ENCODE data around the gene DST. TPM values are rescaled to one million over a fixed set of nuclear protein-coding genes. Genes with fewer than 3 reads are reported as not detected.

Gene DST
- total RNA-seq, 2 donors from 2014 or later: 6.0 to 10.1 TPM

DNA sequence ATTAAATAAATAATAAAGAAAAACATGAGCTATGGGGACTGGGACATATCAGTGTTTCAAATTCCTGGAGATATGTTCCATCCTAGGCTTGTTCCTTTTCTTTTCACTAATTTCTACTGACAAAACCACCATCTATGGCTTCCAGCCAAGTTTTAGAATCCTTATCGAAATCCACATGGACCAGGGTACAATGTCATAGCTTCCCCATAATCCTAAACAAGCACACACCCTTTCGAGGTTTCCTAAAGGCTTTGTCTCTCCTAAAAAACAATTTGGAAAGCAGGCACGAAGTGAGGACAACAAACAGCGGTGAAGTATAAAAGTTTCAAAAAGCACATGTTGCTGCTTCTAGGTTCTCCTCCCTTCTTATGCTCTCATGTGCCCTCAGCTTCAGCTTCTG, 13.3 kb upstream of the DST start:
- Mint-ChIP-seq H3K4me1 (ENCODE audit: low read depth in 2 of 2) (no peaks in the 10 kb centered on the region), H3K27ac (no peak overlapping the region), H3K36me3 (no peaks in the 10 kb centered on the region), H3K27me3 (no peaks in the 10 kb centered on the region), H3K4me3 (no peak overlapping the region), H3K9me3 (no peaks in the 10 kb centered on the region)
- ATAC-seq: no peak
- DNase-seq (ENCODE audit: low spot score): no peak

- no peak overlapping the region for H3K4me3 Mint-ChIP-seq
- no peaks in the 10 kb centered on the region for H3K9me3 Mint-ChIP-seq
- H3K27me3 Mint-ChIP-seq: no peaks in the 10 kb centered on the region
- H3K36me3 Mint-ChIP-seq: no peaks in the 10 kb centered on the region
- ATAC-seq (no peak), DNase-seq (ENCODE audit: low spot score) (no peak)
- H3K27ac Mint-ChIP-seq: no peak overlapping the region
- H3K4me1 Mint-ChIP-seq (ENCODE audit: low read depth in 2 of 2): no peaks in the 10 kb centered on the region
Measured at GRCh38 chr6:56655249-56655648, 12.6 kb upstream of the DST start.

DNA sequence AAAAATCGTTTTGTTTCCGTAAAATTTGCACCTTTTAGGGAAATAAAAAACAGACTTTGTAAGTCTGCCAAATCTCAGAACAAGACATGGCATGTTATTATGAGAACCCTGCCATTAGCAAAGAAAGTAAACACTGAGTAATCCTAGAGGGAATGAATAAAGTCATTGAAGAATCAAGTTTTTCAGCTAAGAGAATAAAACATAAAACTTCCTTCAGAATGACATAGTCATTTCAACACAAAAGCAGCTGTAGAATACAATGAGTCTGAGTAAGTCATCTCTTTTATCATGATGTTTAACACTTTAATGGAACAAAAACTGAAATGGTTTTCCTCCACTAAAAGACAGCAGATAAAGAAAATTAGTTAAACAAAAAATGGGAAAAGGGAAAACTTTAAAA, 10.3 kb upstream of the DST start:
- no peaks in the 10 kb centered on the region for H3K9me3 Mint-ChIP-seq
- no peak for ATAC-seq
- H3K4me1 Mint-ChIP-seq (ENCODE audit: low read depth in 2 of 2): no peaks in the 10 kb centered on the region
- H3K36me3 Mint-ChIP-seq: no peaks in the 10 kb centered on the region
- peaks cover 0 to 6% of the 10 kb centered on the region in 2 donors for H3K27me3 Mint-ChIP-seq
- no peak overlapping the region for H3K27ac Mint-ChIP-seq
- DNase-seq (ENCODE audit: low spot score): no peak
- H3K4me3 Mint-ChIP-seq: no peak overlapping the region

- no peak for ATAC-seq
- no peaks in the 10 kb centered on the region for H3K4me1 Mint-ChIP-seq (ENCODE audit: low read depth in 2 of 2)
- H3K36me3 Mint-ChIP-seq: no peaks in the 10 kb centered on the region
- H3K27me3 Mint-ChIP-seq: peaks cover 0 to 6% of the 10 kb centered on the region in 2 donors
- no peak overlapping the region for H3K27ac Mint-ChIP-seq
- H3K9me3 Mint-ChIP-seq: no peaks in the 10 kb centered on the region
- no peak overlapping the region for H3K4me3 Mint-ChIP-seq
- DNase-seq (ENCODE audit: low spot score): no peak
Measured at GRCh38 chr6:56652231-56652630, 9.5 kb upstream of the DST start.

DNA sequence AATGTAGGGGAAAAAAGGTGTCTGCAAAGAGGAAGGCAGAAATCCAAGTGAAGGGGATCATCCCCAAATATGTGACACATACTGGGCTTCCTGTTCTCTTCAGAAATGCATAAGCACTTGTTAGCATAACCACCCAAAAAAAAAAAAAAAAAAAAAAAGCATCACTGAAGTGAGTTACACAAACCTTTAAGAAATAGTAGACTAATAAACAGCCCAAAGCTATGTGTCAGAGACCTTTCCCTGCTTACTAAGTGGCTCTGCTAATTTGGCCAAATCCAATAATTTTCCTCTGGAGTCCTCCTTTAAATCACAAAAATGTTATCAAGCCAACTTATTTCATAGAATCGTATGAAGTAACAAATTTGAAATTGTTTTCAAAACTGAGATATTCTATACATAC, 7.5 kb upstream of the DST start:
- H3K36me3 Mint-ChIP-seq: no peaks in the 10 kb centered on the region
- DNase-seq (ENCODE audit: low spot score) (no peak), ATAC-seq (no peak)
- H3K4me1 Mint-ChIP-seq (ENCODE audit: low read depth in 2 of 2): no peaks in the 10 kb centered on the region
- no peaks in the 10 kb centered on the region for H3K9me3 Mint-ChIP-seq
- H3K27me3 Mint-ChIP-seq: peaks cover 0 to 6% of the 10 kb centered on the region in 2 donors
- no peak overlapping the region for H3K27ac Mint-ChIP-seq
- no peak overlapping the region for H3K4me3 Mint-ChIP-seq

GRCh38 chr6:56649782-56650181, 7.1 kb upstream of the DST start:
- DNase-seq (ENCODE audit: low spot score) (no peak), ATAC-seq (no peak)
- H3K4me1 Mint-ChIP-seq (ENCODE audit: low read depth in 2 of 2): no peaks in the 10 kb centered on the region
- H3K36me3 Mint-ChIP-seq: no peaks in the 10 kb centered on the region
- peaks cover 0 to 6% of the 10 kb centered on the region in 2 donors for H3K27me3 Mint-ChIP-seq
- H3K4me3 Mint-ChIP-seq: no peak overlapping the region
- no peak overlapping the region for H3K27ac Mint-ChIP-seq
- no peaks in the 10 kb centered on the region for H3K9me3 Mint-ChIP-seq

- H3K27ac Mint-ChIP-seq: no peak overlapping the region
- peaks cover 0 to 6% of the 10 kb centered on the region in 2 donors for H3K27me3 Mint-ChIP-seq
- H3K4me1 Mint-ChIP-seq (ENCODE audit: low read depth in 2 of 2): no peaks in the 10 kb centered on the region
- no peak overlapping the region for H3K4me3 Mint-ChIP-seq
- H3K9me3 Mint-ChIP-seq: no peaks in the 10 kb centered on the region
- no peaks in the 10 kb centered on the region for H3K36me3 Mint-ChIP-seq
- ATAC-seq (no peak), DNase-seq (ENCODE audit: low spot score) (no peak)
Measured at GRCh38 chr6:56649053-56649769, 6.5 kb upstream of the DST start.

GRCh38 chr6:56647172-56647762, 4.6 kb upstream of the DST start:
- Mint-ChIP-seq H3K27ac (no peak overlapping the region), H3K36me3 (no peaks in the 10 kb centered on the region), H3K27me3 (peaks cover 0 to 6% of the 10 kb centered on the region in 2 donors), H3K4me1 (ENCODE audit: low read depth in 2 of 2) (no peaks in the 10 kb centered on the region), H3K9me3 (no peaks in the 10 kb centered on the region), H3K4me3 (no peak overlapping the region)
- no peak for ATAC-seq
- no peak for DNase-seq (ENCODE audit: low spot score)

DNA sequence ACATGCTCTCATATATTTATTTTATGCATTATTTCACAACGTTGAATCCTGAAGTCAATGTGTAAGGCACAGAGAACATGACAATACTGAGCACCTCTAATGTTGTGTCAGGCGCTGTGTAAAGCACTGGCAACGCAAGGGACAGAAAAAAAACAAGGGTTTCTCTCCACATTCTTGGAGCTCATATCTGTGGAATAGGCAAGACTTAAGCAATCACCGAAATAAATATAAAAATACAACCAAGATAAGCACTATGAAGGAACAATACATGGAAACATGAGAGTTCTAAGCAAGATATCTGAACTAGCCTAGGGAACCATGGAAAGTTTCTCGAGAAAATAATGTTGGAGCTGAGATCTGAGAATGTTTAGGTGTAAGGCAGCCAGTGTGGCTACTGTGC, 1.7 kb upstream of the DST start:
- Mint-ChIP-seq H3K9me3 (no peaks in the 10 kb centered on the region), H3K36me3 (no peaks in the 10 kb centered on the region), H3K4me3 (no peak overlapping the region), H3K27me3 (peaks cover 0 to 2% of the 10 kb centered on the region in 2 donors), H3K27ac (no peak overlapping the region), H3K4me1 (ENCODE audit: low read depth in 2 of 2) (no peaks in the 10 kb centered on the region)
- no peak for ATAC-seq
- DNase-seq (ENCODE audit: low spot score): no peak

GRCh38 chr6:56643379-56644089, 845 bp upstream of the DST start:
- Mint-ChIP-seq H3K36me3 (no peaks in the 10 kb centered on the region), H3K27me3 (peaks cover 0 to 3% of the 10 kb centered on the region in 2 donors)

GRCh38 chr6:56640374-56640773, 2.3 kb downstream of the DST start:
- no peak overlapping the region for H3K27ac Mint-ChIP-seq
- no peak for ATAC-seq
- no peak for DNase-seq (ENCODE audit: low spot score)
- H3K4me3 Mint-ChIP-seq: no peak overlapping the region
- H3K27me3 Mint-ChIP-seq: peaks cover 0 to 7% of the 10 kb centered on the region in 2 donors
- H3K9me3 Mint-ChIP-seq: no peaks in the 10 kb centered on the region
- no peaks in the 10 kb centered on the region for H3K36me3 Mint-ChIP-seq
- no peaks in the 10 kb centered on the region for H3K4me1 Mint-ChIP-seq (ENCODE audit: low read depth in 2 of 2)

More at GRCh38 chr6:56643379-56644089, 845 bp upstream of the DST start:
- H3K27ac Mint-ChIP-seq: no peak overlapping the region
- no peaks in the 10 kb centered on the region for H3K9me3 Mint-ChIP-seq
- H3K4me1 Mint-ChIP-seq (ENCODE audit: low read depth in 2 of 2): no peaks in the 10 kb centered on the region
- DNase-seq (ENCODE audit: low spot score): no peak
- no peak overlapping the region for H3K4me3 Mint-ChIP-seq
- no peak for ATAC-seq

GRCh38 chr6:56638760-56639159, 3.9 kb downstream of the DST start:
- Mint-ChIP-seq H3K27me3 (peaks cover 0 to 7% of the 10 kb centered on the region in 2 donors), H3K4me1 (ENCODE audit: low read depth in 2 of 2) (no peaks in the 10 kb centered on the region), H3K4me3 (no peak overlapping the region), H3K9me3 (no peaks in the 10 kb centered on the region), H3K27ac (no peak overlapping the region), H3K36me3 (no peaks in the 10 kb centered on the region)
- DNase-seq (ENCODE audit: low spot score): no peak
- ATAC-seq: no peak

- no peaks in the 10 kb centered on the region for H3K4me1 Mint-ChIP-seq (ENCODE audit: low read depth in 2 of 2)
- no peak for DNase-seq (ENCODE audit: low spot score)
- H3K4me3 Mint-ChIP-seq: no peak overlapping the region
- ATAC-seq: no peak
- H3K9me3 Mint-ChIP-seq: no peaks in the 10 kb centered on the region
- no peak overlapping the region for H3K27ac Mint-ChIP-seq
- H3K27me3 Mint-ChIP-seq: peaks cover 0 to 7% of the 10 kb centered on the region in 2 donors
- H3K36me3 Mint-ChIP-seq: no peaks in the 10 kb centered on the region
Measured at GRCh38 chr6:56637640-56638039, 5.0 kb downstream of the DST start.

DNA sequence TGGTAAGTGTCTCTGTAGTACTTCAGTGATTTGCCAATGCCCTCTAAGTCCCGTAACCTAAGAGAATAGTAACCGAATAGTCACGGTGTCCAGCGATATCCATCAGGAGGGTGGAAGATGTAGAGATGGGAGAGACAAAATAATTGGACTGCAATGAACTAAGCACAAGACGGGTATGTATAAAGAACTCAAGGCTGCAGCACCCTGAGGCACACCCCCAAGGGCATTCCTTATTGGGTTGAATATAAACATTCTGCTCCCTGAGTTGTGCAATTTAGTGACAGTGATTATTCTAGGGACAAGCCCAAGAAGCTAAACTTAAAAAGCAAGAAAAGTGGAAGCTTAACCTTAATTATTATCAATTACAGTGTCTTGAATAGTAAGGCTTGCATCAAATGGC, 14.6 kb downstream of the DST start:
- H3K27me3 Mint-ChIP-seq: no peaks in the 10 kb centered on the region
- ATAC-seq (no peak), DNase-seq (ENCODE audit: low spot score) (no peak)
- no peak overlapping the region for H3K27ac Mint-ChIP-seq
- H3K4me1 Mint-ChIP-seq (ENCODE audit: low read depth in 2 of 2): no peaks in the 10 kb centered on the region
- no peaks in the 10 kb centered on the region for H3K36me3 Mint-ChIP-seq
- no peaks in the 10 kb centered on the region for H3K9me3 Mint-ChIP-seq
- no peak overlapping the region for H3K4me3 Mint-ChIP-seq
